Mucosa of rectum (tissue), 2 donors: Measurements from ENCODE around the gene PPP5C.

Experiments used
- H3K27ac ChIP-seq, 2 donors: one replicate each; pipeline ENCODE4 v1.7.0; 2013; ENCODE audit warnings: inconsistent platforms in 2 of 2, low read depth in 2 of 2, low read length in 2 of 2
- H3K27me3 ChIP-seq, 2 donors: one replicate each; pipeline ENCODE4 v1.7.0; 2013; ENCODE audit warnings: low read length in 2 of 2; ENCODE audit not compliant: control insufficient read depth in 2 of 2, insufficient read depth in 2 of 2
- H3K36me3 ChIP-seq, 2 donors: one replicate each; pipeline ENCODE4 v1.7.0; 2013; ENCODE audit warnings: low read length in 2 of 2; ENCODE audit not compliant: control insufficient read depth in 2 of 2, insufficient read depth in 2 of 2
- H3K4me1 ChIP-seq, 2 donors: one replicate each; pipeline ENCODE4 v1.7.0; 2013; ENCODE audit warnings: low read length in 2 of 2, mild to moderate bottlenecking in 1 of 2; ENCODE audit not compliant: control insufficient read depth in 2 of 2, insufficient read depth in 2 of 2
- H3K4me3 ChIP-seq, 2 donors: one replicate each; pipeline ENCODE4 v1.7.0; 2013; ENCODE audit warnings: low read length in 2 of 2
- H3K9ac ChIP-seq, 2 donors: one replicate each; pipeline ENCODE4 v1.7.0; 2013; ENCODE audit warnings: low read length in 2 of 2, low read depth in 1 of 2, mild to moderate bottlenecking in 1 of 2
- H3K9me3 ChIP-seq, 2 donors: one replicate each; pipeline ENCODE4 v1.7.0; 2013; ENCODE audit warnings: low read length in 2 of 2; ENCODE audit not compliant: control insufficient read depth in 2 of 2
- donor health status: healthy.
- donor health status: Normal muscosa, but diverticular disease.

The PPP5C gene

GRCh38 chr19:46361915-46362314, 15.0 kb downstream of the PPP5C start:
- no peak overlapping the region for H3K9ac ChIP-seq
- peaks cover 0 to 20% of the 10 kb centered on the region in 2 donors for H3K36me3 ChIP-seq
- H3K27me3 ChIP-seq: no peaks in the 10 kb centered on the region
- peaks cover 0 to 2% of the 10 kb centered on the region in 2 donors for H3K4me1 ChIP-seq
- no peaks in the 10 kb centered on the region for H3K9me3 ChIP-seq
- no peak overlapping the region for H3K4me3 ChIP-seq
- no peak overlapping the region for H3K27ac ChIP-seq

GRCh38 chr19:46364359-46364758, 17.5 kb downstream of the PPP5C start:
- peaks cover 2 to 25% of the 10 kb centered on the region in 2 donors for H3K36me3 ChIP-seq
- no peak overlapping the region for H3K4me3 ChIP-seq
- no peaks in the 10 kb centered on the region for H3K27me3 ChIP-seq
- H3K9me3 ChIP-seq: no peaks in the 10 kb centered on the region
- H3K27ac ChIP-seq: no peak overlapping the region
- H3K9ac ChIP-seq: no peak overlapping the region
- peaks cover 0 to 2% of the 10 kb centered on the region in 2 donors for H3K4me1 ChIP-seq

GRCh38 chr19:46365561-46365960, 18.7 kb downstream of the PPP5C start:
- H3K4me1 ChIP-seq: peaks cover 0 to 2% of the 10 kb centered on the region in 2 donors
- no peaks in the 10 kb centered on the region for H3K9me3 ChIP-seq
- no peak overlapping the region for H3K9ac ChIP-seq
- no peak overlapping the region for H3K27ac ChIP-seq
- no peaks in the 10 kb centered on the region for H3K27me3 ChIP-seq
- peaks cover 2 to 25% of the 10 kb centered on the region in 2 donors for H3K36me3 ChIP-seq
- no peak overlapping the region for H3K4me3 ChIP-seq

- Histone ChIP-seq H3K36me3 (peaks cover 2 to 25% of the 10 kb centered on the region in 2 donors), H3K4me1 (peaks cover 0 to 2% of the 10 kb centered on the region in 2 donors), H3K27ac (no peak overlapping the region), H3K9me3 (no peaks in the 10 kb centered on the region), H3K9ac (no peak overlapping the region), H3K4me3 (no peak overlapping the region), H3K27me3 (no peaks in the 10 kb centered on the region)
These were observed 19.9 kb downstream of the PPP5C start for GRCh38 chr19:46366620-46367292.

GRCh38 chr19:46367426-46367825, 20.5 kb downstream of the PPP5C start:
- peaks cover 2 to 25% of the 10 kb centered on the region in 2 donors for H3K36me3 ChIP-seq
- H3K4me1 ChIP-seq: peaks cover 0 to 2% of the 10 kb centered on the region in 2 donors
- no peaks in the 10 kb centered on the region for H3K9me3 ChIP-seq
- H3K4me3 ChIP-seq: no peak overlapping the region
- H3K9ac ChIP-seq: no peak overlapping the region
- H3K27ac ChIP-seq: no peak overlapping the region
- no peaks in the 10 kb centered on the region for H3K27me3 ChIP-seq

GRCh38 chr19:46368116-46368515, 21.2 kb downstream of the PPP5C start:
- peaks cover 2 to 25% of the 10 kb centered on the region in 2 donors for H3K36me3 ChIP-seq
- no peak overlapping the region for H3K27ac ChIP-seq
- no peak overlapping the region for H3K4me3 ChIP-seq
- H3K9me3 ChIP-seq: no peaks in the 10 kb centered on the region
- no peak overlapping the region for H3K9ac ChIP-seq
- H3K27me3 ChIP-seq: no peaks in the 10 kb centered on the region
- H3K4me1 ChIP-seq: peaks cover 5 to 6% of the 10 kb centered on the region in 2 donors

DNA sequence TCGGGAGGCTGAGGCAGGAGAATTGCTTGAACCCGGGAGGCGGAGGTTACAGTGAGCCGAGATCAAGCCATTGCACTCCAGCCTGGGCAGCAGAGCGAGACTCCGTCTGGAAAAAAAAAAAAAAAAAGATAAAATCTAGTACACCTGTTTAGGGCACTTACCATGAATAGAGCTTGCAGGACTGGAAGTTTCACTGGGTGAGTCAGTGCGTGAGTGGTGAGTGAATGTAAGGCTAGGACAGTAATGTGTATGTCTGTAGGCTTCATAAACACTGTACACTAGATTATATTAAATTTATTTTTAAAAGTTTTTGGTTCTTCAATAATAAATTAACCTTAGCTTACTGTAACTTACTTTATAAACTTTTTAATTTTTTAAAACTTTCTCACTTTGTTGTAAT, 22.9 kb downstream of the PPP5C start:
- Histone ChIP-seq H3K9me3 (no peaks in the 10 kb centered on the region), H3K4me3 (no peak overlapping the region), H3K36me3 (peaks cover 2 to 19% of the 10 kb centered on the region in 2 donors), H3K4me1 (peaks cover 18 to 20% of the 10 kb centered on the region in 2 donors), H3K9ac (no peak overlapping the region), H3K27me3 (no peaks in the 10 kb centered on the region), H3K27ac (no peak overlapping the region)

DNA sequence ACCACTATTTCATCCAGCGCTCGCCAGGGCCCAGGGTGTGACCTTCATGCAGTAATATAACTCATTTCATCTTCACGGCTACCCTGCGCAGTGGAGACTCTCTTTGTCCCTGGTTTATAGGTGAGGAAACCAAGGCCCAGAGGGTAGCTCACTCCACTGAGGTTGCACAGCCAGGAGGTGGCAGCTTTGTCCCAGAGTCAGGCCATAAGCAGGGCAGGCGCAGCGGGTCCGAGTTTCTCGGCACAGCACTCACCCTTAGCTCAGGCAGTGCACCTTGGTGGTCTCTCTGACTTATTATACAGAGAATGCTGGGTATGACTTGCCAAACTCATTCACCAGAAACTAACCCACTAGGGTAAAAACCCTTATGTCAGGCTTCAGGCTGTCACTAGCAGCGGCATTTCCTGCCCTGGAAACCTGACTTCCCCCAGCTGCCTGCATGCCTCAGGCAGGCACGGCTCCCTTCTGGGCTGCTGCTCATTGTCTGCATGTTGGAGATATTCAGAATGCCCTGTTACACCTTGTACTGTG, 24.5 kb downstream of the PPP5C start:
- Histone ChIP-seq H3K4me3 (no peak overlapping the region), H3K9ac (no peak overlapping the region), H3K4me1 (peaks cover 18 to 20% of the 10 kb centered on the region in 2 donors), H3K27me3 (no peaks in the 10 kb centered on the region), H3K9me3 (no peaks in the 10 kb centered on the region), H3K36me3 (peaks cover 9 to 29% of the 10 kb centered on the region in 2 donors), H3K27ac (no peak overlapping the region)

DNA sequence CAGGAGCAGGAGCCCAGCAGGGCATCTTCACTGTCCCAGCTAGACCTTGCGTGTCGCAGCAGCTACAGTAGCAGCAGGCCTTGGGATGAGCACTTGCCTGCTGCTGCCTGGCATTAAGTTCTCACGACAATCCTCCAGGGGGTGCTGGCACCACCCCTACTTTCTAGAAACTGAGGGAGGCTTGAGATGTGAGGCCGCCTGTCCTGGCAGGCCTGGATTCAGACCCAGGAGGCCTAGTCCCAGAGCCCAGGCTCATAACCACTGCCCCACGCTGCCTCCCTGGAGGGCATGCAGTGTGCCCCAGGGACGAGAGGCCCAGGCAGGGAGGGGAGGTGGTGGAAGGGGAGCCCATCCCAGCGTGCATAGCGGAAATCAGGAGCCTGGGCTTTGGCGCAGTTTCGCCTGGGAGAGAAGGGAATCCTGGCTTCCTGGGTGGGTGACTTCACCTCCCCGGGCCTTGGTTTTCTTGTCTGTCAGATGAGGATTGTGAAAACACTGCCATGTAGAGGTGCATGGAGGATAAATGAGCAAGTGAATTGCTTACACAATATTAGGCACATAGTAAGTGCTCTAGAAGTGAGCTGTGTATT, 26.1 kb downstream of the PPP5C start:
- H3K27me3 ChIP-seq: no peaks in the 10 kb centered on the region
- H3K36me3 ChIP-seq: peaks cover 24 to 31% of the 10 kb centered on the region in 2 donors
- peak overlapping the region; percentile 6 to 23 for H3K27ac ChIP-seq
- no peaks in the 10 kb centered on the region for H3K9me3 ChIP-seq
- no peak overlapping the region for H3K9ac ChIP-seq
- no peak overlapping the region for H3K4me3 ChIP-seq
- peaks cover 18% of the 10 kb centered on the region in 2 donors for H3K4me1 ChIP-seq
